Measurements from ENCODE around the gene KRT85.
"Not testable (repeated sequence)": the region's sequence is repeated elsewhere in the genome, so short reads cannot be mapped to it uniquely, and the experiment has no call there.

KRT85 gene

DNA sequence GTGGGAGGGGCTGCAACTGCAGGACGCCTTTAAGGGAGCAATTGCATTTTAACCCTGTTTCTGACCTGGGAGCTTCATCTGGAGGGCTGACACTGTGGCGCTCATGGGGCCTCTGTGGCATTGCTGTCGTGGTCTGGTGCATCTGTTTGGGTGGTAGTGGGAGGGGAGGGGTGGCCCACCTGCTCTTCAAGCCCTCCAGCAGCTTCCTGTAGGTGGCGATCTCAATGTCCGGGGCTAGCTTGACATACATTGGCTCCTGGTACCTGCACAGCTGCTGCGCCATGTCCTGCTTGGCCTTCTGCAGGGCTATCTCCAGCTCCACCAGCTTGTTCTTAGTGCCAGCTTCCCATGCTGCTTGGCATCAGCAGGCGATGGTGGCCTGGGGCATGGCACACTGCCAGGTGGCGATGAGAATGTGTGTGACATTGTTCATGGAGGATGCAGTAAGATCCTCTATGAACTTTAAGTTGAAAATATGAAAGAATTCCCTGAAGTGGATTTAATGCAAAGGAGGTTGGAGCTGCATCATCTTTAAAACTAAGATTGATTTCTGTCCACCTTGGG is 46.6 kb upstream of the KRT85 start:
- no peak overlapping the region for H2AK5ac ChIP-seq (ENCODE audit: low read length, severe bottlenecking)
- H2BK120ac ChIP-seq (ENCODE audit: low read depth, low read length) = no peak overlapping the region
- 65% methylated on average over 8 of the region's 8 CpGs for WGBS
- H3K27me3 ChIP-seq (ENCODE audit: control insufficient read depth in 1 of 2, insufficient read depth in 1 of 2, low read length in 2 of 2) = peaks cover 21 to 26% of the 10 kb centered on the region in 2 experiments
- H3K18ac ChIP-seq (ENCODE audit: low read depth in 1 of 2, low read length in 2 of 2) = no peak overlapping the region
- H3K14ac ChIP-seq (ENCODE audit: low read length in 2 of 2) = no peak overlapping the region
- H2BK5ac ChIP-seq (ENCODE audit: low read depth, low read length, poor library complexity, severe bottlenecking) = no peak overlapping the region
- H4K91ac ChIP-seq (ENCODE audit: low read length) = peak overlapping the region; percentile 52
- H2AFZ ChIP-seq (ENCODE audit: low read depth, low read length) = no peak overlapping the region
- H3K27ac ChIP-seq (ENCODE audit: low read length, poor library complexity, severe bottlenecking) = no peak overlapping the region
- peak overlapping the region; percentile 5 for H2BK15ac ChIP-seq (ENCODE audit: low read depth, poor library complexity, severe bottlenecking)
- no peaks in the 10 kb centered on the region for H3K36me3 ChIP-seq (ENCODE audit: control insufficient read depth in 1 of 2, insufficient read depth in 2 of 2, low read depth in 1 of 2, low read length in 2 of 2)
- no peak for DNase-seq
- H4K8ac ChIP-seq (ENCODE audit: low read length) = no peak overlapping the region
- no peak overlapping the region for H3K4ac ChIP-seq (ENCODE audit: low read depth in 1 of 2, low read length in 2 of 2)
- no peaks in the 10 kb centered on the region for H3K79me1 ChIP-seq (replicated peaks; ENCODE audit: low read length, poor library complexity, severe bottlenecking)
- no peak overlapping the region for H3K4me2 ChIP-seq (ENCODE audit: low read length, poor library complexity, severe bottlenecking)
- peaks cover 2% of the 10 kb centered on the region for H3K4me1 ChIP-seq (ENCODE audit: control insufficient read depth, insufficient read depth, low read depth, low read length)
- no peak overlapping the region for H3K23ac ChIP-seq (ENCODE audit: low read length in 2 of 2)
- no peak overlapping the region for H3K9ac ChIP-seq (ENCODE audit: low read length)
- H2BK12ac ChIP-seq (ENCODE audit: low read length in 2 of 2) = no peak overlapping the region
- H3K4me3 ChIP-seq (ENCODE audit: insufficient read depth in 1 of 2, low read depth in 1 of 2, low read length in 2 of 2) = no peak overlapping the region
- no peaks in the 10 kb centered on the region for H3K9me3 ChIP-seq (ENCODE audit: control insufficient read depth, low read length)

DNA sequence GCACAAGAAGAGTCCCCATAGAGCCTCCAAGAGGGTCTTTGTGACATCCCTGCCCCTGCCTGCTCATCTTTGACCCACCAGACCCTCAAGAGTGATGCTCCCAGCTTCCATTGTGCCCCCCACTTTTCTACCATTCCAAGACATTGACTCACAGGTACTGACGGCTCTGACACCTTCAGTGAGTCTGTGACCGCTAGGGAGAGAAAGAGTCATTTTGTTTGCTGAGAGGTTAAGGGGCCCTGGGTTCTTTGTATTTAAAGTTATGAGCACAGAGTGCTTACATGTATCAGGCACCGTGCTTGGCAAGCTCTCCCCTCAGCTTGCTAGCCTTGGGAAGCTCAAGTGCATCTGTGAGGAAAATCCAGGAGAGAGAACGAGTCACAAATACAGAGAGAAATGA is 45.9 kb upstream of the KRT85 start:
- Histone ChIP-seq H3K79me1 (replicated peaks; ENCODE audit: low read length, poor library complexity, severe bottlenecking) (no peaks in the 10 kb centered on the region), H2BK15ac (ENCODE audit: low read depth, poor library complexity, severe bottlenecking) (no peak overlapping the region), H3K9me3 (ENCODE audit: control insufficient read depth, low read length) (no peaks in the 10 kb centered on the region), H3K4me2 (ENCODE audit: low read length, poor library complexity, severe bottlenecking) (no peak overlapping the region), H2AFZ (ENCODE audit: low read depth, low read length) (no peak overlapping the region), H3K36me3 (ENCODE audit: control insufficient read depth in 1 of 2, insufficient read depth in 2 of 2, low read depth in 1 of 2, low read length in 2 of 2) (no peaks in the 10 kb centered on the region), H3K9ac (ENCODE audit: low read length) (no peak overlapping the region), H2BK5ac (ENCODE audit: low read depth, low read length, poor library complexity, severe bottlenecking) (no peak overlapping the region), H4K8ac (ENCODE audit: low read length) (no peak overlapping the region), H4K91ac (ENCODE audit: low read length) (no peak overlapping the region), H2BK12ac (ENCODE audit: low read length in 2 of 2) (no peak overlapping the region), H3K4ac (ENCODE audit: low read depth in 1 of 2, low read length in 2 of 2) (no peak overlapping the region), H2BK120ac (ENCODE audit: low read depth, low read length) (no peak overlapping the region), H2AK5ac (ENCODE audit: low read length, severe bottlenecking) (no peak overlapping the region), H3K18ac (ENCODE audit: low read depth in 1 of 2, low read length in 2 of 2) (no peak overlapping the region), H3K4me3 (ENCODE audit: insufficient read depth in 1 of 2, low read depth in 1 of 2, low read length in 2 of 2) (no peak overlapping the region), H3K27ac (ENCODE audit: low read length, poor library complexity, severe bottlenecking) (no peak overlapping the region), H3K23ac (ENCODE audit: low read length in 2 of 2) (no peak overlapping the region), H3K4me1 (ENCODE audit: control insufficient read depth, insufficient read depth, low read depth, low read length) (peaks cover 2% of the 10 kb centered on the region), H3K27me3 (ENCODE audit: control insufficient read depth in 1 of 2, insufficient read depth in 1 of 2, low read length in 2 of 2) (peaks cover 21 to 32% of the 10 kb centered on the region in 2 experiments), H3K14ac (ENCODE audit: low read length in 2 of 2) (no peak overlapping the region)
- no peak for DNase-seq
- 43% methylated on average over 4 of the region's 4 CpGs for WGBS

DNA sequence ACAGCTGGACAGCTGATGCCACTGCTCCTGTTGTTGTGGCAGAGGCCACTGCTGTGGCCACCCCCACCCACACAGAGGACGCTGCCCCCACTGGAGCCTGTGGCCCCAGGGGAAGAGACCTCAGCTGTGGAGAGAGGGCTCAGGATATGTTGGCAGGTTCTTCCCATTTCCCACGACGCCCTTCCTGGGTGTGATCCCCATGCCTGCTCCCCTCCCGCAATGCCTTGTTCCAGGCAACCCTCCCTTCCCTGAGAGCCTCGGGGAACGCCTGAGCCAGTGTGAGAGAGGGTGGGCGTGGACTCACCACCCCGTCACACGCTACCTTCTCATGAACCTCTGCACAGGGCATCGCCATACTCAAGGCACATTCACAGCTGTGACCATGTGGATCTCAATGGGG is 44.5 kb upstream of the KRT85 start:
- 73% methylated on average over 9 of the region's 10 CpGs for WGBS
- H2BK5ac ChIP-seq (ENCODE audit: low read depth, low read length, poor library complexity, severe bottlenecking) = no peak overlapping the region
- H2BK120ac ChIP-seq (ENCODE audit: low read depth, low read length) = no peak overlapping the region
- H4K8ac ChIP-seq (ENCODE audit: low read length) = no peak overlapping the region
- H3K4me3 ChIP-seq (ENCODE audit: insufficient read depth in 1 of 2, low read depth in 1 of 2, low read length in 2 of 2) = no peak overlapping the region
- no peak for DNase-seq
- H2AK5ac ChIP-seq (ENCODE audit: low read length, severe bottlenecking) = no peak overlapping the region
- no peak overlapping the region for H3K4me2 ChIP-seq (ENCODE audit: low read length, poor library complexity, severe bottlenecking)
- no peak overlapping the region for H3K9ac ChIP-seq (ENCODE audit: low read length)
- H3K18ac ChIP-seq (ENCODE audit: low read depth in 1 of 2, low read length in 2 of 2) = no peak overlapping the region
- no peaks in the 10 kb centered on the region for H3K36me3 ChIP-seq (ENCODE audit: control insufficient read depth in 1 of 2, insufficient read depth in 2 of 2, low read depth in 1 of 2, low read length in 2 of 2)
- no peak overlapping the region for H2BK15ac ChIP-seq (ENCODE audit: low read depth, poor library complexity, severe bottlenecking)
- no peak overlapping the region for H3K27ac ChIP-seq (ENCODE audit: low read length, poor library complexity, severe bottlenecking)
- H2AFZ ChIP-seq (ENCODE audit: low read depth, low read length) = no peak overlapping the region
- peaks cover 2% of the 10 kb centered on the region for H3K4me1 ChIP-seq (ENCODE audit: control insufficient read depth, insufficient read depth, low read depth, low read length)
- no peak overlapping the region for H3K4ac ChIP-seq (ENCODE audit: low read depth in 1 of 2, low read length in 2 of 2)
- no peaks in the 10 kb centered on the region for H3K79me1 ChIP-seq (replicated peaks; ENCODE audit: low read length, poor library complexity, severe bottlenecking)
- H3K9me3 ChIP-seq (ENCODE audit: control insufficient read depth, low read length) = no peaks in the 10 kb centered on the region
- H3K27me3 ChIP-seq (ENCODE audit: control insufficient read depth in 1 of 2, insufficient read depth in 1 of 2, low read length in 2 of 2) = peaks cover 20 to 44% of the 10 kb centered on the region in 2 experiments
- H3K23ac ChIP-seq (ENCODE audit: low read length in 2 of 2) = no peak overlapping the region
- H3K14ac ChIP-seq (ENCODE audit: low read length in 2 of 2) = no peak overlapping the region
- H2BK12ac ChIP-seq (ENCODE audit: low read length in 2 of 2) = no peak overlapping the region
- no peak overlapping the region for H4K91ac ChIP-seq (ENCODE audit: low read length)

GRCh38 chr12:52410589-52411248 is 43.4 kb upstream of the KRT85 start:
- not testable (repeated sequence) for H3K14ac ChIP-seq (ENCODE audit: low read length in 2 of 2); H3K4me3 ChIP-seq (ENCODE audit: insufficient read depth in 1 of 2, low read depth in 1 of 2, low read length in 2 of 2)
- no CpG with 5 or more reads among the region's 1 CpG for WGBS

More at GRCh38 chr12:52410589-52411248, 43.4 kb upstream of the KRT85 start:
- not testable (repeated sequence) for H3K23ac ChIP-seq (ENCODE audit: low read length in 2 of 2); H2BK5ac ChIP-seq (ENCODE audit: low read depth, low read length, poor library complexity, severe bottlenecking); H2AFZ ChIP-seq (ENCODE audit: low read depth, low read length); H4K91ac ChIP-seq (ENCODE audit: low read length); H3K4me1 ChIP-seq (ENCODE audit: control insufficient read depth, insufficient read depth, low read depth, low read length); H3K9ac ChIP-seq (ENCODE audit: low read length); DNase-seq; H3K27ac ChIP-seq (ENCODE audit: low read length, poor library complexity, severe bottlenecking); H4K8ac ChIP-seq (ENCODE audit: low read length); H3K4ac ChIP-seq (ENCODE audit: low read depth in 1 of 2, low read length in 2 of 2); H3K79me1 ChIP-seq (replicated peaks; ENCODE audit: low read length, poor library complexity, severe bottlenecking); H3K36me3 ChIP-seq (ENCODE audit: control insufficient read depth in 1 of 2, insufficient read depth in 2 of 2, low read depth in 1 of 2, low read length in 2 of 2); H3K4me2 ChIP-seq (ENCODE audit: low read length, poor library complexity, severe bottlenecking); H2BK15ac ChIP-seq (ENCODE audit: low read depth, poor library complexity, severe bottlenecking); H3K9me3 ChIP-seq (ENCODE audit: control insufficient read depth, low read length); H2BK12ac ChIP-seq (ENCODE audit: low read length in 2 of 2); H2AK5ac ChIP-seq (ENCODE audit: low read length, severe bottlenecking); H3K18ac ChIP-seq (ENCODE audit: low read depth in 1 of 2, low read length in 2 of 2); H2BK120ac ChIP-seq (ENCODE audit: low read depth, low read length)
- peaks cover 29 to 55% of the 10 kb centered on the region in 2 experiments for H3K27me3 ChIP-seq (ENCODE audit: control insufficient read depth in 1 of 2, insufficient read depth in 1 of 2, low read length in 2 of 2)
